IMR-90 (cell line): ENCODE measurements around the gene PRDM5. TPM values are rescaled to one million over a fixed set of nuclear protein-coding genes. Genes with fewer than 3 reads are reported as not detected.

Source experiments
- ATAC-seq: fragments of 200-7000 bp; cut with Tn5 transposase; 2 replicates; pipeline ENCODE4 v1.9.1; 2020; ENCODE audit warnings: low read depth, mild to moderate bottlenecking, moderate library complexity
- BruUV-seq: library from RNA; stranded (reverse); fragments of 400-500 nt; replicated peaks from 2 replicates; lab custom pipeline; 2021; lab: Mats Ljungman, UMichigan
- CTCF ChIA-PET: fragments of 300-600 bp; formaldehyde crosslinking; extraction: SDS; loops from one replicate; lab custom pipeline; 2021; ENCODE audit warnings: antibody characterized with exemption; lab: Yijun Ruan, JAX
- POLR2A ChIA-PET: fragments of 300-600 bp; sonication (Branson Sonifier 250); formaldehyde crosslinking; loops from one replicate; lab custom pipeline; 2022; ENCODE audit warnings: antibody characterized with exemption; ENCODE audit not compliant: unreplicated experiment; lab: Charles Lee
- DNase-seq: peaks from one replicate; pipeline ENCODE4 v3.0.0; 2013
- H2AFZ ChIP-seq: replicated peaks from 2 replicates; pipeline ENCODE3; 2013; ENCODE audit warnings: low read length, mild to moderate bottlenecking; ENCODE audit not compliant: poor library complexity
- H2AK5ac ChIP-seq: 2 replicates; pipeline ENCODE4 v1.6.1; 2013; ENCODE audit warnings: low read depth, low read length, inconsistent platforms
- H2AK9ac ChIP-seq: replicated peaks from 2 replicates; pipeline ENCODE3; 2013; ENCODE audit warnings: mild to moderate bottlenecking, low read depth, low read length, moderate library complexity; ENCODE audit not compliant: poor library complexity
- H2BK120ac ChIP-seq: 2 replicates; pipeline ENCODE4 v1.6.1; 2013; ENCODE audit warnings: low read depth, low read length, inconsistent platforms
- H2BK15ac ChIP-seq: 3 replicates; pipeline ENCODE4 v1.6.1; 2013; ENCODE audit warnings: low read depth, low read length, inconsistent platforms
- H2BK20ac ChIP-seq: 2 replicates; pipeline ENCODE4 v1.6.1; 2013; ENCODE audit warnings: low read depth, mild to moderate bottlenecking, inconsistent platforms, low read length, moderate library complexity
- H2BK5ac ChIP-seq: 2 replicates; pipeline ENCODE4 v1.6.1; 2013; ENCODE audit warnings: mild to moderate bottlenecking, low read depth, low read length, inconsistent platforms; ENCODE audit not compliant: poor library complexity, severe bottlenecking
- H3K14ac ChIP-seq: replicated peaks from 2 replicates; pipeline ENCODE4 v1.6.1; 2013; ENCODE audit warnings: low read depth, low read length, inconsistent platforms
- H3K18ac ChIP-seq: 2 replicates; pipeline ENCODE4 v1.6.1; 2013; ENCODE audit warnings: low read depth, low read length, control low read depth
- H3K23ac ChIP-seq: 2 replicates; pipeline ENCODE4 v1.6.1; 2013; ENCODE audit warnings: low read depth, low read length, inconsistent platforms
- H3K27ac ChIP-seq: 2 replicates; pipeline ENCODE4 v1.5.1; 2013; ENCODE audit warnings: mild to moderate bottlenecking, control low read depth, low read length; ENCODE audit not compliant: insufficient read depth
- H3K27me3 ChIP-seq: 2 replicates; pipeline ENCODE4 v1.6.1; 2013; ENCODE audit warnings: low read length; ENCODE audit not compliant: control insufficient read depth, insufficient read depth
- H3K36me3 ChIP-seq: 2 replicates; pipeline ENCODE4 v1.6.1; 2013; ENCODE audit warnings: low read length, mixed read lengths; ENCODE audit not compliant: control insufficient read depth, insufficient read depth
- H3K4ac ChIP-seq: 2 replicates; pipeline ENCODE4 v1.6.1; 2013; ENCODE audit warnings: low read depth, low read length, inconsistent platforms
- H3K4me1 ChIP-seq: 2 replicates; pipeline ENCODE4 v1.6.1; 2013; ENCODE audit warnings: low read length, mixed read lengths; ENCODE audit not compliant: control insufficient read depth, insufficient read depth
- H3K4me2 ChIP-seq: 2 replicates; pipeline ENCODE4 v1.6.1; 2013; ENCODE audit warnings: low read depth, mild to moderate bottlenecking, control low read depth, low read length, moderate library complexity
- H3K4me3 ChIP-seq: 2 replicates; pipeline ENCODE4 v1.5.1; 2013; ENCODE audit warnings: low read depth, mild to moderate bottlenecking, control low read depth, low read length, moderate library complexity; ENCODE audit not compliant: insufficient read depth
- H3K56ac ChIP-seq: 2 replicates; pipeline ENCODE4 v1.6.1; 2013; ENCODE audit warnings: low read length, inconsistent platforms; ENCODE audit not compliant: insufficient read depth; ENCODE audit errors: extremely low read depth
- H3K79me1 ChIP-seq, 2 experiments: 2 replicates each; pipeline ENCODE4 v1.6.1; 2013; ENCODE audit warnings: low read length in 2 of 2, inconsistent platforms in 1 of 2, low read depth in 1 of 2
- H3K9ac ChIP-seq: 2 replicates; pipeline ENCODE4 v1.6.1; 2013; ENCODE audit warnings: low read depth, low read length, control low read depth
- H3K9me1 ChIP-seq: 2 replicates; pipeline ENCODE4 v1.6.1; 2013; ENCODE audit warnings: low read length, inconsistent platforms; ENCODE audit not compliant: insufficient read depth
- H3K9me3 ChIP-seq: 2 replicates; pipeline ENCODE4 v1.6.1; 2013; ENCODE audit warnings: low read length; ENCODE audit not compliant: control insufficient read depth, insufficient read depth
- H4K20me1 ChIP-seq: 2 replicates; pipeline ENCODE4 v1.6.1; 2013; ENCODE audit warnings: low read length, inconsistent platforms; ENCODE audit not compliant: insufficient read depth
- H4K5ac ChIP-seq: 2 replicates; pipeline ENCODE4 v1.6.1; 2013; ENCODE audit warnings: mild to moderate bottlenecking, low read depth, low read length, control low read depth
- H4K8ac ChIP-seq, 2 experiments: 2 replicates each; pipeline ENCODE4 v1.6.1; 2013; ENCODE audit warnings: low read depth in 2 of 2, low read length in 2 of 2, control low read depth in 1 of 2, inconsistent platforms in 1 of 2
- H4K91ac ChIP-seq: 2 replicates; pipeline ENCODE4 v1.6.1; 2013; ENCODE audit warnings: low read depth, low read length, inconsistent platforms; ENCODE audit not compliant: insufficient read depth
- NFE2L2 ChIP-seq: fragments of 150-350 bp; IDR thresholded peaks from 2 replicates; pipeline ENCODE4 v1.6.1; 2016; ENCODE audit warnings: low read depth, mild to moderate bottlenecking, low read length
- RAD21 ChIP-seq: IDR thresholded peaks from 2 replicates; pipeline ENCODE4 v1.6.1; 2012; ENCODE audit warnings: low read length, improper control_type of control experiment
- whole genome bisulfite sequencing, 2 experiments: methylation state at CpG; one replicate each; pipeline versions ENCODE4 v1.1.5 to v1.1.7; 2013; ENCODE audit warnings: missing lambda C conversion rate in 2 of 2; ENCODE audit not compliant: insufficient read length in 1 of 2; ENCODE audit errors: extremely low coverage in 2 of 2; 5-methylcytosine and 5-hydroxymethylcytosine counted together
- dilution Hi-C: fragments of 300-500 bp; cut with HindIII; formaldehyde crosslinking; loops from one replicate; pipeline ENCODE4 v1.14.3; 2018; ENCODE audit warnings: low sequenced_read_pairs; ENCODE audit not compliant: unreplicated experiment
- in situ Hi-C: fragments of 300-500 bp; cut with MboI; formaldehyde crosslinking; loops from 3 replicates; pipeline ENCODE4 v1.14.3; 2019; ENCODE audit warnings: low sequenced_read_pairs, inconsistent platforms, mixed read lengths
- intact Hi-C: fragments of 100-400 bp; cut with micrococcal nuclease; formaldehyde crosslinking; loops from 2 replicates; pipeline ENCODE4 v1.10.0; 2022
- polyA plus RNA-seq, 3 experiments: library from polyadenylated mRNA; depleted of rRNA; stranded (reverse); fragments of >200 nt; gene quantifications; 2 replicates each; pipeline ENCODE4 v1.2.3, GENCODE V29; 2012; ENCODE audit warnings: low replicate concordance in 1 of 3
- total RNA-seq: library from RNA; depleted of rRNA; stranded (reverse); fragments of >200 nt; gene quantifications from 2 replicates; pipeline ENCODE4 v1.2.3, GENCODE V29; 2012
- TF ChIP-seq, protein P1 (sequence below): conservative IDR thresholded peaks from 2 replicates; pipeline ENCODE4 v1.5.1; 2012; ENCODE audit warnings: mild to moderate bottlenecking, low read depth, low read length, improper control_type of control experiment

Gene PRDM5
- total and polyA plus RNA-seq, 2 of the 4 experiments (the other 2 are of a cell fraction), result 4.1 to 10.8 TPM

DNA sequence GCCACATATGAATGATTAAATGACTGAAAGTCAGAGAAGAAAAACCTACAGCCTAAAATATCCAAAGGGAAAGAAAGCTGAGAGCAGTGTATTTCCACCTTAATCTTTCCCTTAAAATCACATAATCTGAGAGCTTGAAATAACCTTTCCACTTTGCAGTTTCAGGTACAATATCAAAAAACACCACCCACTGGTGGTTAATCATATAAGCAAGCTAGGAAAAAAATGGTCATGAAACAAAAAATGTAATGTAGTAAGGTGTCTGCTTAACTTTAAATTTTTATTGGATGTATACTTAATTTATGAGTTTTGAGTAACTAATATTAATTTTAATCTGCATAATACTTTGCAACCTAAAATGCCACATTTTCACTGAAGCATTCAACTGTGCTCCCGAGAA, 3.2 kb downstream of the PRDM5 start:
- H2BK5ac ChIP-seq, result no peak overlapping the region
- no peak overlapping the region for H4K5ac ChIP-seq
- DNase-seq (no peak), ATAC-seq (no peak)
- H3K14ac ChIP-seq, result no peak overlapping the region
- H3K23ac ChIP-seq, result no peak overlapping the region
- ChIA-PET POLR2A (no interaction called here), CTCF (no interaction called here)
- H3K36me3 ChIP-seq, result no peaks in the 10 kb centered on the region
- in situ Hi-C loops (loop anchor here (5.0 kb wide), 1 partner anchor 57 kb away; no protein-coding TSS in a partner anchor), dilution Hi-C loops (no loop called here), intact Hi-C loops (loop anchor here (2.0 kb wide), 1 partner anchor 77 kb away; no protein-coding TSS in a partner anchor)
- no peak overlapping the region for H2AFZ ChIP-seq
- no peaks in the 10 kb centered on the region for H3K27me3 ChIP-seq
- H3K27ac ChIP-seq, result no peak overlapping the region
- no peak overlapping the region for H2BK120ac ChIP-seq
- no peak overlapping the region for H3K18ac ChIP-seq
- no peaks in the 10 kb centered on the region for H4K20me1 ChIP-seq
- H3K4me1 ChIP-seq, result peaks cover 2% of the 10 kb centered on the region; the same call in 1 of the 2 replicates
- WGBS, 2 experiments, result no CpG with 5 or more reads among the region's 1 CpG
- H3K9ac ChIP-seq, result no peak overlapping the region
- peaks cover 10% of the 10 kb centered on the region for H3K9me1 ChIP-seq
- H2BK15ac ChIP-seq, result no peak overlapping the region
- H2AK9ac ChIP-seq, result no peak overlapping the region
- no peak overlapping the region for H3K4me3 ChIP-seq
- H3K9me3 ChIP-seq, result no peaks in the 10 kb centered on the region
- no peak for TF ChIP-seq RAD21
- no peak for TF ChIP-seq NFE2L2
- TF ChIP-seq, protein P1, sequence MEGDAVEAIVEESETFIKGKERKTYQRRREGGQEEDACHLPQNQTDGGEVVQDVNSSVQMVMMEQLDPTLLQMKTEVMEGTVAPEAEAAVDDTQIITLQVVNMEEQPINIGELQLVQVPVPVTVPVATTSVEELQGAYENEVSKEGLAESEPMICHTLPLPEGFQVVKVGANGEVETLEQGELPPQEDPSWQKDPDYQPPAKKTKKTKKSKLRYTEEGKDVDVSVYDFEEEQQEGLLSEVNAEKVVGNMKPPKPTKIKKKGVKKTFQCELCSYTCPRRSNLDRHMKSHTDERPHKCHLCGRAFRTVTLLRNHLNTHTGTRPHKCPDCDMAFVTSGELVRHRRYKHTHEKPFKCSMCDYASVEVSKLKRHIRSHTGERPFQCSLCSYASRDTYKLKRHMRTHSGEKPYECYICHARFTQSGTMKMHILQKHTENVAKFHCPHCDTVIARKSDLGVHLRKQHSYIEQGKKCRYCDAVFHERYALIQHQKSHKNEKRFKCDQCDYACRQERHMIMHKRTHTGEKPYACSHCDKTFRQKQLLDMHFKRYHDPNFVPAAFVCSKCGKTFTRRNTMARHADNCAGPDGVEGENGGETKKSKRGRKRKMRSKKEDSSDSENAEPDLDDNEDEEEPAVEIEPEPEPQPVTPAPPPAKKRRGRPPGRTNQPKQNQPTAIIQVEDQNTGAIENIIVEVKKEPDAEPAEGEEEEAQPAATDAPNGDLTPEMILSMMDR, result 0 out of 2 replicates have a peak, but pooled peaks have one; percentile 7
- BruUV-seq, result no TSS peak
- no peak overlapping the region for H2BK20ac ChIP-seq
- no peak overlapping the region for H4K91ac ChIP-seq
- peaks cover 17 to 26% of the 10 kb centered on the region in 2 experiments for H3K79me1 ChIP-seq
- H2AK5ac ChIP-seq, result no peak overlapping the region
- H3K56ac ChIP-seq, result no peak overlapping the region
- no peak overlapping the region for H3K4me2 ChIP-seq
- H3K4ac ChIP-seq, result no peak overlapping the region
- H4K8ac ChIP-seq, result no peak overlapping the region
